H1 (cell line): ENCODE results near the gene ZNF397. TPM values are rescaled to one million over a fixed set of nuclear protein-coding genes. Genes with fewer than 3 reads are reported as not detected.
A peak's percentile ranks its signal among the peaks of the same experiment; 100 is the strongest.

Source experiments
- CTCF ChIA-PET: fragments of 300-600 bp; sonication (Branson Sonifier 250); formaldehyde crosslinking; loops from one replicate; lab custom pipeline; 2021; ENCODE audit not compliant: partially characterized antibody; lab: Charles Lee
- POLR2A ChIA-PET: fragments of 300-600 bp; sonication (Branson Sonifier 250); formaldehyde crosslinking; loops from one replicate; lab custom pipeline; 2021; ENCODE audit warnings: inconsistent platforms; ENCODE audit not compliant: partially characterized antibody; lab: Charles Lee
- DNase-seq, 2 experiments: peaks; one replicate each; pipeline versions ENCODE4 v3.0.0 to v3.0.0-alpha.2; 2010 to 2022; ENCODE audit warnings: low spot score in 2 of 2, low read depth in 1 of 2, mixed read lengths in 1 of 2
- FAIRE-seq: peaks from 2 replicates; lab custom pipeline; 2011; peaks lifted over from hg19 to GRCh38; lab: Jason Lieb, UNC
- H2AFZ ChIP-seq: 2 replicates; pipeline ENCODE4 v1.8.1; 2012; ENCODE audit warnings: low read length, inconsistent platforms
- H2AK5ac ChIP-seq: 2 replicates; pipeline ENCODE4 v1.6.1; 2013; ENCODE audit warnings: low read depth, low read length
- H2BK120ac ChIP-seq: replicated peaks from 2 replicates; pipeline ENCODE3; 2013; ENCODE audit warnings: low read depth, low read length, inconsistent platforms
- H2BK12ac ChIP-seq: 2 replicates; pipeline ENCODE4 v1.6.1; 2013; ENCODE audit warnings: low read depth, low read length
- H2BK15ac ChIP-seq: 2 replicates; pipeline ENCODE4 v1.6.1; 2013; ENCODE audit warnings: low read length
- H2BK20ac ChIP-seq: 2 replicates; pipeline ENCODE4 v1.6.1; 2013; ENCODE audit warnings: low read length
- H2BK5ac ChIP-seq: 2 replicates; pipeline ENCODE4 v1.6.1; 2013; ENCODE audit warnings: low read depth, low read length
- H3K14ac ChIP-seq: 2 replicates; pipeline ENCODE4 v1.6.1; 2013; ENCODE audit warnings: inconsistent platforms; ENCODE audit not compliant: insufficient read length
- H3K18ac ChIP-seq: 2 replicates; pipeline ENCODE4 v1.6.1; 2013; ENCODE audit warnings: low read length; ENCODE audit errors: extremely low read depth
- H3K23ac ChIP-seq: 2 replicates; pipeline ENCODE4 v1.6.1; 2013; ENCODE audit warnings: inconsistent platforms; ENCODE audit not compliant: insufficient read length
- H3K23me2 ChIP-seq: 2 replicates; pipeline ENCODE4 v1.6.1; 2013; ENCODE audit warnings: low read depth, low read length
- H3K27ac ChIP-seq: 2 replicates; pipeline ENCODE4 v1.6.1; 2011; ENCODE audit warnings: low read depth, low read length, inconsistent platforms
- H3K27me3 ChIP-seq, 4 experiments: replicated peaks in 1 of 4; 1 replicate in 1 of 4; 2 replicates in 3 of 4; pipeline versions ENCODE4 v1.6.1 to v1.8.1; 2011 to 2013; ENCODE audit warnings: low read length in 3 of 4, mild to moderate bottlenecking in 3 of 4, inconsistent platforms in 2 of 4, mixed read lengths in 2 of 4, moderate library complexity in 1 of 4; ENCODE audit not compliant: control insufficient read depth in 3 of 4, insufficient read depth in 3 of 4; ENCODE audit errors: extremely low read depth in 1 of 4
- H3K36me3 ChIP-seq, 4 experiments: 2 replicates each; pipeline versions ENCODE4 v1.6.1 to v1.8.1; 2011 to 2013; ENCODE audit warnings: mild to moderate bottlenecking in 4 of 4, low read length in 3 of 4, moderate library complexity in 2 of 4, control low read depth in 1 of 4, inconsistent platforms in 1 of 4; ENCODE audit not compliant: insufficient read depth in 4 of 4, control insufficient read depth in 2 of 4
- H3K4ac ChIP-seq: replicated peaks from 2 replicates; pipeline ENCODE3; 2013; ENCODE audit warnings: low read length, low read depth, mixed read lengths, inconsistent platforms; ENCODE audit not compliant: insufficient read length
- H3K4me1 ChIP-seq, 4 experiments: replicated peaks in 1 of 4; 1 replicate in 1 of 4; 2 replicates in 3 of 4; pipeline versions ENCODE4 v1.6.1 to v1.8.1; 2011 to 2013; ENCODE audit warnings: low read length in 3 of 4, inconsistent platforms in 2 of 4, mixed read lengths in 1 of 4; ENCODE audit not compliant: insufficient read depth in 4 of 4, control insufficient read depth in 3 of 4
- H3K4me2 ChIP-seq, 2 experiments: 2 replicates each; pipeline versions ENCODE4 v1.6.1 to v1.8.1; 2011 to 2013; ENCODE audit warnings: low read depth in 2 of 2, low read length in 2 of 2, control low read depth in 1 of 2, inconsistent platforms in 1 of 2, mild to moderate bottlenecking in 1 of 2; ENCODE audit not compliant: insufficient read depth in 1 of 2
- H3K4me3 ChIP-seq, 4 experiments: fragments of 200-600, 300-600 bp in 1 of 4; sonication (generic), shearing (Covaris generic), sonication (Bioruptor Twin) in 1 of 4; 2 replicates each; pipeline versions ENCODE4 v1.5.1 to v1.8.1; 2011 to 2016; ENCODE audit warnings: low read length in 4 of 4, low read depth in 3 of 4, control low read depth in 2 of 4, inconsistent platforms in 2 of 4, mild to moderate bottlenecking in 2 of 4, mixed read lengths in 1 of 4, moderate library complexity in 1 of 4; ENCODE audit not compliant: insufficient read depth in 2 of 4; ENCODE audit errors: extremely low read depth in 1 of 4
- H3K56ac ChIP-seq: replicated peaks from 2 replicates; pipeline ENCODE3; 2013; ENCODE audit warnings: low read depth, mild to moderate bottlenecking, mixed read lengths, low read length, inconsistent platforms; ENCODE audit not compliant: insufficient read length
- H3K79me1 ChIP-seq: 2 replicates; pipeline ENCODE4 v1.6.1; 2013; ENCODE audit warnings: low read depth, low read length, control low read depth
- H3K79me2 ChIP-seq, 2 experiments: 2 replicates each; pipeline versions ENCODE4 v1.6.1 to v1.8.1; 2012 to 2013; ENCODE audit warnings: low read length in 2 of 2, mild to moderate bottlenecking in 2 of 2, inconsistent platforms in 1 of 2; ENCODE audit not compliant: insufficient read depth in 2 of 2, control insufficient read depth in 1 of 2
- H3K9ac ChIP-seq, 4 experiments: replicated peaks in 1 of 4; 1 replicate in 1 of 4; 2 replicates in 3 of 4; pipeline versions ENCODE4 v1.6.1 to v1.8.1; 2011 to 2013; ENCODE audit warnings: low read depth in 3 of 4, low read length in 3 of 4, control low read depth in 2 of 4, mild to moderate bottlenecking in 2 of 4, moderate library complexity in 2 of 4, inconsistent platforms in 1 of 4; ENCODE audit errors: extremely low read depth in 1 of 4
- H3K9me3 ChIP-seq, 2 experiments: 2 replicates each; pipeline versions ENCODE4 v1.6.1 to v1.8.1; 2012 to 2013; ENCODE audit warnings: mild to moderate bottlenecking in 2 of 2, moderate library complexity in 2 of 2, control low read depth in 1 of 2, inconsistent platforms in 1 of 2, low read depth in 1 of 2, low read length in 1 of 2, mixed read lengths in 1 of 2; ENCODE audit not compliant: insufficient read depth in 2 of 2
- H4K20me1 ChIP-seq, 2 experiments: replicated peaks in 1 of 2; 2 replicates each; pipeline versions ENCODE3 to v1.8.1; 2011 to 2013; ENCODE audit warnings: inconsistent platforms in 2 of 2, low read length in 2 of 2, mild to moderate bottlenecking in 1 of 2; ENCODE audit not compliant: insufficient read depth in 2 of 2, control insufficient read depth in 1 of 2
- H4K5ac ChIP-seq: 2 replicates; pipeline ENCODE4 v1.6.1; 2013; ENCODE audit warnings: low read length, low read depth, mixed read lengths, inconsistent platforms; ENCODE audit not compliant: insufficient read length
- H4K8ac ChIP-seq: 2 replicates; pipeline ENCODE4 v1.8.0; 2013; ENCODE audit warnings: mild to moderate bottlenecking, moderate library complexity, low read length, inconsistent platforms; ENCODE audit not compliant: insufficient read depth; ENCODE audit errors: extremely low read depth
- H4K91ac ChIP-seq: replicated peaks from 2 replicates; pipeline ENCODE3; 2013; ENCODE audit warnings: low read length, mixed read lengths, inconsistent platforms; ENCODE audit not compliant: insufficient read length
- CHD1 ChIP-seq: IDR thresholded peaks from 2 replicates; pipeline ENCODE4 v1.6.1; 2012; ENCODE audit warnings: low read depth, low read length, improper control_type of control experiment
- CREB1 ChIP-seq: IDR thresholded peaks from 2 replicates; pipeline ENCODE4 v1.6.1; 2012; ENCODE audit warnings: inconsistent platforms
- CTBP2 ChIP-seq: IDR thresholded peaks from 2 replicates; pipeline ENCODE4 v1.7.0; 2011; ENCODE audit warnings: borderline replicate concordance, mild to moderate bottlenecking, moderate library complexity, mixed read lengths, low read length; ENCODE audit not compliant: insufficient read depth, insufficient read length
- JUND ChIP-seq: IDR thresholded peaks from 2 replicates; pipeline ENCODE4 v1.6.1; 2011; ENCODE audit warnings: mild to moderate bottlenecking, improper control_type of control experiment, low read length
- KDM4A ChIP-seq: IDR thresholded peaks from one replicate; pipeline ENCODE4 v1.7.1; 2012; ENCODE audit warnings: low read depth, mild to moderate bottlenecking, moderate library complexity, low read length, inconsistent platforms; ENCODE audit not compliant: severe bottlenecking
- NRF1 ChIP-seq: IDR thresholded peaks from 2 replicates; pipeline ENCODE4 v1.6.1; 2011; ENCODE audit warnings: mild to moderate bottlenecking, low read depth, low read length, improper control_type of control experiment
- POLR2A ChIP-seq, 2 experiments: IDR thresholded peaks; 1 replicate in 1 of 2; 2 replicates in 1 of 2; pipeline ENCODE4 v1.6.1; 2011; ENCODE audit warnings: low read depth in 2 of 2, low read length in 2 of 2, mild to moderate bottlenecking in 2 of 2; ENCODE audit errors: control extremely low read depth in 1 of 2
- RAD21 ChIP-seq, 2 experiments: IDR thresholded peaks in 1 of 2; conservative IDR thresholded peaks in 1 of 2; 2 replicates each; pipeline ENCODE4 v1.6.1; 2011; ENCODE audit warnings: low read depth in 2 of 2, low read length in 2 of 2, improper control_type of control experiment in 1 of 2, inconsistent platforms in 1 of 2, mild to moderate bottlenecking in 1 of 2, moderate library complexity in 1 of 2
- RFX5 ChIP-seq: IDR thresholded peaks from 2 replicates; pipeline ENCODE4 v1.6.1; 2011; ENCODE audit warnings: low read depth, low read length, improper control_type of control experiment, borderline replicate concordance
- SRF ChIP-seq: IDR thresholded peaks from 2 replicates; pipeline ENCODE4 v1.6.1; 2011; ENCODE audit warnings: mild to moderate bottlenecking, low read depth, low read length, moderate library complexity
- WGBS, 2 experiments: shearing (Covaris generic) in 1 of 2; methylation state at CpG; one replicate each; pipeline versions ENCODE4 v1.1.6 to v1.1.7; 2013 to 2015; ENCODE audit warnings: low lambda C conversion rate in 2 of 2, mixed read lengths in 2 of 2, inconsistent platforms in 1 of 2, low coverage in 1 of 2, missing lambda C conversion rate in 1 of 2; ENCODE audit not compliant: insufficient replicate concordance in 2 of 2, insufficient coverage in 1 of 2, insufficient read length in 1 of 2; ENCODE audit errors: extremely low coverage in 1 of 2, missing lambda C conversion rate in 1 of 2; 5-methylcytosine and 5-hydroxymethylcytosine counted together
- polyA plus RNA-seq, 7 experiments: library from polyadenylated mRNA; depleted of rRNA in 3 of 7; stranded (reverse) in 5 of 7; unstranded in 2 of 7; fragments of >200 nt in 5 of 7; fragments of 200-250 nt in 2 of 7; gene quantifications; 1 replicate in 5 of 7; 2 replicates in 1 of 7; 4 replicates in 1 of 7; pipeline versions ENCODE4 v1.2.1 to v1.2.3, GENCODE V29; 2011 to 2013; ENCODE audit warnings: missing spikeins in 2 of 7, mixed read lengths in 2 of 7
- total RNA-seq: library from RNA; stranded (reverse); fragmentation: NEBNext Ultra II Directional; extraction: Animal tissue kit (Norgen Biotek cat#: 25700); gene quantifications from 2 replicates; pipeline ENCODE4 v1.2.1, GENCODE V29; 2021
- TF ChIP-seq, protein P1 (sequence below): IDR thresholded peaks from 2 replicates; pipeline ENCODE4 v1.6.1; 2011; ENCODE audit warnings: low read length, improper control_type of control experiment
- TF ChIP-seq, protein P2 (sequence below): IDR thresholded peaks from 2 replicates; pipeline ENCODE4 v1.6.1; 2011; ENCODE audit warnings: low read depth, mild to moderate bottlenecking, low read length; ENCODE audit not compliant: insufficient read depth

Gene ZNF397
- total and polyA plus RNA-seq, 2 of the 8 experiments (the other 6 are each of a cell fraction or from before 2014, with no cell fraction given): 9.8 to 39.5 TPM

DNA sequence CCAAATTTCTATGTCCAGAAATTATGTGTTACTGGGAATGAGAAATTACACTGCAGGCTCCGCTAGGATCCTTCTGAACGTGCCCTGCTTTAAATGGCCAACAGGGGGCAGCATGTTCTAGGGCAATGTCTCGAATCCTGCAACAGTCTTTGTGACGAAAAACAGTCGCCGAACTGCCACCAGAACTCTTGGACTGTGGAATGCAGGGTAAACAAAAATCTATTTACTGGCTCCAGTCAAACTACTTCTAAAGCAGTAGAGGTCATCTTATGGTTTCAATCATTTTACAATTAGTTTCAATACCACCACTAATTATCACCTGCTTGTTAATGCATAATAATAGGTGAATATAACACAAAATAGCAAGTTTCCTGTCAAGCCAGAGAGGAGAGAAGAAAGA, 9.8 kb upstream of the ZNF397 start:
- Histone ChIP-seq H3K27me3 (no peaks in the 10 kb centered on the region), H2BK15ac (no peak overlapping the region), H2AFZ (peak overlapping the region; percentile 85; the same call in 1 of the 2 replicates), H2AK5ac (no peak overlapping the region), H3K79me2 (no peaks in the 10 kb centered on the region), H3K27ac (no peak overlapping the region), H3K4ac (no peak overlapping the region), H3K14ac (no peak overlapping the region), H3K4me1 (no peaks in the 10 kb centered on the region), H3K79me1 (no peaks in the 10 kb centered on the region), H3K9me3 (no peaks in the 10 kb centered on the region), H2BK5ac (no peak overlapping the region), H2BK12ac (no peak overlapping the region), H4K20me1 (no peaks in the 10 kb centered on the region), H3K4me2 (no peak overlapping the region), H4K8ac (no peak overlapping the region), H3K23ac (no peak overlapping the region), H4K91ac (no peak overlapping the region), H3K18ac (no peak overlapping the region), H3K36me3 (no peaks in the 10 kb centered on the region), H3K23me2 (no peaks in the 10 kb centered on the region), H3K56ac (no peak overlapping the region), H4K5ac (no peak overlapping the region), H2BK120ac (no peak overlapping the region), H2BK20ac (no peak overlapping the region), H3K9ac (no peak overlapping the region), H3K4me3 (peak overlapping the region in 1 of 4 experiments; percentile 31; a peak in 1 of 8 replicates)
- ChIA-PET CTCF (interaction anchor here (0.6 to 3.8 kb wide), 16 partner anchors 10 to 569 kb away, joined by 3 to 23 read pairs (median 4); partner anchors contain the start of genes ZNF397 and ZSCAN30), POLR2A (interaction anchor here (1.3 to 2.5 kb wide), 3 partner anchors 9 to 59 kb away, joined by 3 to 11 read pairs (median 6); partner anchors contain the start of genes ZNF397 and ZSCAN30)
- FAIRE-seq (peak; percentile 84), DNase-seq (peak; percentile 38 to 85)
- 14% methylated on average over 6 of the region's 6 CpGs; no CpG with 5 or more reads in 1 of the 2 experiments for WGBS, 2 experiments
- TF ChIP-seq NRF1 (no peak), CREB1 (0 out of 2 replicates have a peak, but pooled peaks have one; percentile 29), SRF (no peak), KDM4A (no peak), CTBP2 (no peak), CHD1 (no peak), POLR2A (IDR thresholded peaks at IDR 0.05; ENCODE audit: control extremely low read depth in 1 of 2, low read depth in 2 of 2, low read length in 2 of 2) (no peak), RFX5 (no peak), JUND (0 out of 2 replicates have a peak, but pooled peaks have one; percentile 4), RAD21 (IDR thresholded peaks at IDR 0.05 in 1 of 2, conservative IDR thresholded peaks at IDR 0.05 in 1 of 2; ENCODE audit: low read depth in 2 of 2, low read length in 2 of 2) (peak; percentile 87 to 89)
- TF ChIP-seq, protein P1, sequence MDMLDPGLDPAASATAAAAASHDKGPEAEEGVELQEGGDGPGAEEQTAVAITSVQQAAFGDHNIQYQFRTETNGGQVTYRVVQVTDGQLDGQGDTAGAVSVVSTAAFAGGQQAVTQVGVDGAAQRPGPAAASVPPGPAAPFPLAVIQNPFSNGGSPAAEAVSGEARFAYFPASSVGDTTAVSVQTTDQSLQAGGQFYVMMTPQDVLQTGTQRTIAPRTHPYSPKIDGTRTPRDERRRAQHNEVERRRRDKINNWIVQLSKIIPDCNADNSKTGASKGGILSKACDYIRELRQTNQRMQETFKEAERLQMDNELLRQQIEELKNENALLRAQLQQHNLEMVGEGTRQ: no peak
- TF ChIP-seq, protein P2, sequence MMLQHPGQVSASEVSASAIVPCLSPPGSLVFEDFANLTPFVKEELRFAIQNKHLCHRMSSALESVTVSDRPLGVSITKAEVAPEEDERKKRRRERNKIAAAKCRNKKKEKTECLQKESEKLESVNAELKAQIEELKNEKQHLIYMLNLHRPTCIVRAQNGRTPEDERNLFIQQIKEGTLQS: no peak
